ENCODE results near the gene SMYD3.

- TF ChIP-seq, protein P1, sequence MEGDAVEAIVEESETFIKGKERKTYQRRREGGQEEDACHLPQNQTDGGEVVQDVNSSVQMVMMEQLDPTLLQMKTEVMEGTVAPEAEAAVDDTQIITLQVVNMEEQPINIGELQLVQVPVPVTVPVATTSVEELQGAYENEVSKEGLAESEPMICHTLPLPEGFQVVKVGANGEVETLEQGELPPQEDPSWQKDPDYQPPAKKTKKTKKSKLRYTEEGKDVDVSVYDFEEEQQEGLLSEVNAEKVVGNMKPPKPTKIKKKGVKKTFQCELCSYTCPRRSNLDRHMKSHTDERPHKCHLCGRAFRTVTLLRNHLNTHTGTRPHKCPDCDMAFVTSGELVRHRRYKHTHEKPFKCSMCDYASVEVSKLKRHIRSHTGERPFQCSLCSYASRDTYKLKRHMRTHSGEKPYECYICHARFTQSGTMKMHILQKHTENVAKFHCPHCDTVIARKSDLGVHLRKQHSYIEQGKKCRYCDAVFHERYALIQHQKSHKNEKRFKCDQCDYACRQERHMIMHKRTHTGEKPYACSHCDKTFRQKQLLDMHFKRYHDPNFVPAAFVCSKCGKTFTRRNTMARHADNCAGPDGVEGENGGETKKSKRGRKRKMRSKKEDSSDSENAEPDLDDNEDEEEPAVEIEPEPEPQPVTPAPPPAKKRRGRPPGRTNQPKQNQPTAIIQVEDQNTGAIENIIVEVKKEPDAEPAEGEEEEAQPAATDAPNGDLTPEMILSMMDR (IDR thresholded peaks at IDR 0.05 in 8 of 11, conservative IDR thresholded peaks at IDR 0.05 in 3 of 11): no peak
- TF ChIP-seq POLR2A (IDR thresholded peaks at IDR 0.05): no peak
- TF ChIP-seq POLR2AphosphoS5 (IDR thresholded peaks at IDR 0.05): no peak
Measured at GRCh38 chr1:246198115-246198816, 308.8 kb downstream of the SMYD3 start.

Measured in spleen (tissue), 7 donors.